Measurements from ENCODE around the gene FARS2.

FARS2 gene

DNA sequence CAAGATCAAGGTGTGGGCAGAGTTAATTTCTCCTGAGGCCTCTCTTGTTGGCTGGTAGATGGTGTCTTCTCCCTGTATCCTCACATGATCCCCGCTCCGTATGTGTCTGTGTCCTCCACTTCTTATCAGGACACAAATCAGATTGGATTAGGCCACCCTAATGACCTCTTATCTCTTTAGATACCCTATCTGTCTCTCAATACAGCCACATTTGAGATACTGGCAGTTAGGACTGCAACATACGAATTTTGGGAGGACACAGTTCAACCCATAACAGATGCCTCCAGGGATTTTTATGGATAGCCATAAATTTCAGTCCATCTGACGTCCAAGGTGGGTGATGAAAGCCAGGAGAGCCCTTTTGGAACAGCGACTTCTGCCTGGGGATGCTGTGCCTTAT lies 376.4 kb downstream of the FARS2 start:
- Histone ChIP-seq H3K79me2 (ENCODE audit: insufficient read depth, low read length) (no peaks in the 10 kb centered on the region), H3K27me3 (ENCODE audit: insufficient read depth, low read length, poor library complexity) (no peaks in the 10 kb centered on the region), H3K4me3 (ENCODE audit: low read depth in 1 of 2, low read length in 2 of 2) (no peak overlapping the region), H4K20me1 (ENCODE audit: insufficient read depth, low read length) (no peaks in the 10 kb centered on the region), H3K9ac (ENCODE audit: low read depth, low read length) (no peak overlapping the region), H3K4me2 (ENCODE audit: insufficient read depth, low read length) (no peak overlapping the region), H3K36me3 (ENCODE audit: insufficient read depth, low read length) (peaks cover 7% of the 10 kb centered on the region; the same call in 1 of the 2 replicates), H3K9me3 (ENCODE audit: insufficient read depth, low read length, severe bottlenecking) (peaks cover 17% of the 10 kb centered on the region), H3K27ac (ENCODE audit: low read length) (no peak overlapping the region), H3K4me1 (ENCODE audit: insufficient read depth, low read length) (no peaks in the 10 kb centered on the region), H2AFZ (ENCODE audit: low read depth, low read length) (no peak overlapping the region)
- DNase-seq: no peak
- no peak for ATAC-seq (ENCODE audit: insufficient read depth, low read depth)
- TF ChIP-seq CTCF (IDR thresholded peaks at IDR 0.05; ENCODE audit: borderline replicate concordance, extremely low read depth, low read length, poor library complexity, severe bottlenecking) (no peak), EZH2 (IDR thresholded peaks at IDR 0.05; ENCODE audit: borderline replicate concordance, low read depth, low read length, severe bottlenecking) (no peak)

- Histone ChIP-seq H3K36me3 (ENCODE audit: insufficient read depth, low read length) (peaks cover 7% of the 10 kb centered on the region; the same call in 1 of the 2 replicates), H3K9me3 (ENCODE audit: insufficient read depth, low read length, severe bottlenecking) (peaks cover 17% of the 10 kb centered on the region), H3K4me1 (ENCODE audit: insufficient read depth, low read length) (no peaks in the 10 kb centered on the region), H4K20me1 (ENCODE audit: insufficient read depth, low read length) (no peaks in the 10 kb centered on the region), H3K4me3 (ENCODE audit: low read depth in 1 of 2, low read length in 2 of 2) (no peak overlapping the region), H3K4me2 (ENCODE audit: insufficient read depth, low read length) (no peak overlapping the region), H3K27ac (ENCODE audit: low read length) (no peak overlapping the region), H2AFZ (ENCODE audit: low read depth, low read length) (no peak overlapping the region), H3K27me3 (ENCODE audit: insufficient read depth, low read length, poor library complexity) (no peaks in the 10 kb centered on the region), H3K9ac (ENCODE audit: low read depth, low read length) (no peak overlapping the region), H3K79me2 (ENCODE audit: insufficient read depth, low read length) (no peaks in the 10 kb centered on the region)
- DNase-seq (no peak), ATAC-seq (ENCODE audit: insufficient read depth, low read depth) (no peak)
- no peak for TF ChIP-seq CTCF (IDR thresholded peaks at IDR 0.05; ENCODE audit: borderline replicate concordance, extremely low read depth, low read length, poor library complexity, severe bottlenecking)
- no peak for TF ChIP-seq EZH2 (IDR thresholded peaks at IDR 0.05; ENCODE audit: borderline replicate concordance, low read depth, low read length, severe bottlenecking)
Observed at GRCh38 chr6:5638666-5639065, 377.4 kb downstream of the FARS2 start.

- peaks cover 17% of the 10 kb centered on the region for H3K9me3 ChIP-seq (ENCODE audit: insufficient read depth, low read length, severe bottlenecking)
- no peak overlapping the region for H3K4me3 ChIP-seq (ENCODE audit: low read depth in 1 of 2, low read length in 2 of 2)
- H3K27ac ChIP-seq (ENCODE audit: low read length): no peak overlapping the region
- ATAC-seq (ENCODE audit: insufficient read depth, low read depth) (no peak), DNase-seq (no peak)
- H2AFZ ChIP-seq (ENCODE audit: low read depth, low read length): no peak overlapping the region
- H3K9ac ChIP-seq (ENCODE audit: low read depth, low read length): no peak overlapping the region
- no peaks in the 10 kb centered on the region for H3K27me3 ChIP-seq (ENCODE audit: insufficient read depth, low read length, poor library complexity)
- TF ChIP-seq CTCF (IDR thresholded peaks at IDR 0.05; ENCODE audit: borderline replicate concordance, extremely low read depth, low read length, poor library complexity, severe bottlenecking) (no peak), EZH2 (IDR thresholded peaks at IDR 0.05; ENCODE audit: borderline replicate concordance, low read depth, low read length, severe bottlenecking) (no peak)
- H4K20me1 ChIP-seq (ENCODE audit: insufficient read depth, low read length): no peaks in the 10 kb centered on the region
- peaks cover 7% of the 10 kb centered on the region; the same call in 1 of the 2 replicates for H3K36me3 ChIP-seq (ENCODE audit: insufficient read depth, low read length)
- no peak overlapping the region for H3K4me2 ChIP-seq (ENCODE audit: insufficient read depth, low read length)
- no peaks in the 10 kb centered on the region for H3K79me2 ChIP-seq (ENCODE audit: insufficient read depth, low read length)
- H3K4me1 ChIP-seq (ENCODE audit: insufficient read depth, low read length): no peaks in the 10 kb centered on the region
Observed at GRCh38 chr6:5639193-5639592, 377.9 kb downstream of the FARS2 start.

DNA sequence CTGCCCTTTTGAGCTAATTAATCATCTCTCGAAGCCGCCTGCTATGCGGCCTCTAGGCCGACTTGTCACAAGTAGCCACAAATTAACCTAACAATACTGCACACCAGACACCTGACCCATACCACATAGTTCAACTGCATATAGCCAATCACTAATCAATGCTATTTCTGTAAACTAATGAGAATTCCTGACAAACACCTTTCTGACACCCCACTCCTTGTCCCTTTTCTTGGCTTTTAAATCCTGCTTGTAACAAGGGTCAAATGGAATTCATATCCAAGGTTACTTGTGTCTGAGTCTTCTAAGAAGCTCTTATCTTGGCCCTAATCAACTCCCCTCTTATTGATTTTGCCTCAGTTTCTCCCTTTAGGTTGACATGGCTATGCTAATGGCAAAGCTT lies 379.3 kb downstream of the FARS2 start:
- Histone ChIP-seq H3K79me2 (ENCODE audit: insufficient read depth, low read length) (no peaks in the 10 kb centered on the region), H3K36me3 (ENCODE audit: insufficient read depth, low read length) (peaks cover 7% of the 10 kb centered on the region; the same call in 1 of the 2 replicates), H3K4me3 (ENCODE audit: low read depth in 1 of 2, low read length in 2 of 2) (no peak overlapping the region), H3K27ac (ENCODE audit: low read length) (no peak overlapping the region), H3K9ac (ENCODE audit: low read depth, low read length) (no peak overlapping the region), H2AFZ (ENCODE audit: low read depth, low read length) (no peak overlapping the region), H4K20me1 (ENCODE audit: insufficient read depth, low read length) (no peaks in the 10 kb centered on the region), H3K9me3 (ENCODE audit: insufficient read depth, low read length, severe bottlenecking) (peaks cover 17% of the 10 kb centered on the region), H3K27me3 (ENCODE audit: insufficient read depth, low read length, poor library complexity) (no peaks in the 10 kb centered on the region), H3K4me2 (ENCODE audit: insufficient read depth, low read length) (no peak overlapping the region), H3K4me1 (ENCODE audit: insufficient read depth, low read length) (no peaks in the 10 kb centered on the region)
- ATAC-seq (ENCODE audit: insufficient read depth, low read depth) (no peak), DNase-seq (no peak)
- TF ChIP-seq EZH2 (IDR thresholded peaks at IDR 0.05; ENCODE audit: borderline replicate concordance, low read depth, low read length, severe bottlenecking): no peak
- no peak for TF ChIP-seq CTCF (IDR thresholded peaks at IDR 0.05; ENCODE audit: borderline replicate concordance, extremely low read depth, low read length, poor library complexity, severe bottlenecking)
